ENCODE results near the gene GNAL. TPM values are rescaled to one million over a fixed set of nuclear protein-coding genes. Genes with fewer than 3 reads are reported as not detected.

The GNAL gene
- total RNA-seq, 1 experiment from 2014 or later = 0.44 TPM

- Histone ChIP-seq H3K36me3 (ENCODE audit: control insufficient read depth, insufficient read depth, low read length) (no peaks in the 10 kb centered on the region), H3K27me3 (ENCODE audit: control insufficient read depth, insufficient read depth, low read length) (no peaks in the 10 kb centered on the region), H3K27ac (ENCODE audit: low read length) (no peak overlapping the region), H3K9me3 (ENCODE audit: control insufficient read depth, insufficient read depth, low read depth, low read length) (no peaks in the 10 kb centered on the region), H3K4me1 (ENCODE audit: control insufficient read depth, insufficient read depth, low read length) (no peaks in the 10 kb centered on the region), H3K4me3 (ENCODE audit: low read depth in 2 of 2, low read length in 2 of 2) (no peak overlapping the region)
- TF ChIP-seq CTCF (IDR thresholded peaks at IDR 0.05) = no peak
- TF ChIP-seq SIN3A (IDR thresholded peaks at IDR 0.05; ENCODE audit: borderline replicate concordance, insufficient read depth, low read depth, low read length) = no peak
- no peak for TF ChIP-seq POLR2AphosphoS5 (IDR thresholded peaks at IDR 0.05; ENCODE audit: low read depth, low read length)
- TF ChIP-seq REST (IDR thresholded peaks at IDR 0.05; ENCODE audit: insufficient read depth in 1 of 2, low read depth in 2 of 2, low read length in 1 of 2) = no peak
- no peak for TF ChIP-seq TCF7L2 (IDR thresholded peaks at IDR 0.05; ENCODE audit: low read depth, low read length)
- intact Hi-C loops (cut with micrococcal nuclease; ENCODE audit: unreplicated experiment) = no loop called here
- ATAC-seq = 0 out of 2 replicates have a peak, but pooled peaks have one; percentile 48
- BruUV-seq (replicated peaks) = no TSS peak
- DNase-seq (ENCODE audit: low read depth, low spot score) = no peak
- POLR2A ChIA-PET = no interaction called here
- CTCF ChIA-PET = no interaction called here
- in situ Hi-C loops (cut with HindIII; ENCODE audit: low pct_unique_long_range_greater_than_20kb, low sequenced_read_pairs) = no loop called here
Measured at GRCh38 chr18:11866764-11867163, 177.7 kb downstream of the GNAL start.

GRCh38 chr18:11868230-11868629 lies 179.2 kb downstream of the GNAL start:
- TF ChIP-seq TCF7L2 (IDR thresholded peaks at IDR 0.05; ENCODE audit: low read depth, low read length) = no peak
- in situ Hi-C loops (cut with HindIII; ENCODE audit: low pct_unique_long_range_greater_than_20kb, low sequenced_read_pairs) = no loop called here
- Histone ChIP-seq H3K9me3 (ENCODE audit: control insufficient read depth, insufficient read depth, low read depth, low read length) (no peaks in the 10 kb centered on the region), H3K4me1 (ENCODE audit: control insufficient read depth, insufficient read depth, low read length) (no peaks in the 10 kb centered on the region), H3K27me3 (ENCODE audit: control insufficient read depth, insufficient read depth, low read length) (no peaks in the 10 kb centered on the region), H3K36me3 (ENCODE audit: control insufficient read depth, insufficient read depth, low read length) (no peaks in the 10 kb centered on the region), H3K27ac (ENCODE audit: low read length) (no peak overlapping the region), H3K4me3 (ENCODE audit: low read depth in 2 of 2, low read length in 2 of 2) (no peak overlapping the region)
- ChIA-PET CTCF (no interaction called here), POLR2A (no interaction called here)
- BruUV-seq (replicated peaks) = no TSS peak
- no peak for ATAC-seq
- intact Hi-C loops (cut with micrococcal nuclease; ENCODE audit: unreplicated experiment) = no loop called here
- DNase-seq (ENCODE audit: low read depth, low spot score) = no peak

- POLR2A ChIA-PET = no interaction called here
- in situ Hi-C loops (cut with HindIII; ENCODE audit: low pct_unique_long_range_greater_than_20kb, low sequenced_read_pairs) = no loop called here
- H3K4me3 ChIP-seq (ENCODE audit: low read depth in 2 of 2, low read length in 2 of 2) = no peak overlapping the region
- no peaks in the 10 kb centered on the region for H3K4me1 ChIP-seq (ENCODE audit: control insufficient read depth, insufficient read depth, low read length)
- no peaks in the 10 kb centered on the region for H3K36me3 ChIP-seq (ENCODE audit: control insufficient read depth, insufficient read depth, low read length)
- CTCF ChIA-PET = no interaction called here
- H3K9me3 ChIP-seq (ENCODE audit: control insufficient read depth, insufficient read depth, low read depth, low read length) = no peaks in the 10 kb centered on the region
- ATAC-seq (no peak), DNase-seq (ENCODE audit: low read depth, low spot score) (no peak)
- no peak overlapping the region for H3K27ac ChIP-seq (ENCODE audit: low read length)
- intact Hi-C loops (cut with micrococcal nuclease; ENCODE audit: unreplicated experiment) = no loop called here
- TF ChIP-seq TCF7L2 (IDR thresholded peaks at IDR 0.05; ENCODE audit: low read depth, low read length) (no peak), SIN3A (IDR thresholded peaks at IDR 0.05; ENCODE audit: borderline replicate concordance, insufficient read depth, low read depth, low read length) (no peak), CTCF (IDR thresholded peaks at IDR 0.05) (no peak), REST (IDR thresholded peaks at IDR 0.05; ENCODE audit: insufficient read depth in 1 of 2, low read depth in 2 of 2, low read length in 1 of 2) (no peak), POLR2AphosphoS5 (IDR thresholded peaks at IDR 0.05; ENCODE audit: low read depth, low read length) (no peak)
- no peaks in the 10 kb centered on the region for H3K27me3 ChIP-seq (ENCODE audit: control insufficient read depth, insufficient read depth, low read length)
- BruUV-seq (replicated peaks) = no TSS peak
Measured at GRCh38 chr18:11871501-11871900, 182.4 kb downstream of the GNAL start.

All from Panc1 (cell line).